ENCODE data around the gene ALDH3B2. TPM values are rescaled to one million over a fixed set of nuclear protein-coding genes. Genes with fewer than 3 reads are reported as not detected.
"Not testable (repeated sequence)": the region's sequence is repeated elsewhere in the genome, so short reads cannot be mapped to it uniquely, and the experiment has no call there.

Gene ALDH3B2
- polyA plus RNA-seq, 12 donors: 0.25 to 36.7 (median 8.2) TPM; not detected in 8

- no peak for DNase-seq
Observed at GRCh38 chr11:67642173-67643120, 32.0 kb downstream of the ALDH3B2 start.

DNA sequence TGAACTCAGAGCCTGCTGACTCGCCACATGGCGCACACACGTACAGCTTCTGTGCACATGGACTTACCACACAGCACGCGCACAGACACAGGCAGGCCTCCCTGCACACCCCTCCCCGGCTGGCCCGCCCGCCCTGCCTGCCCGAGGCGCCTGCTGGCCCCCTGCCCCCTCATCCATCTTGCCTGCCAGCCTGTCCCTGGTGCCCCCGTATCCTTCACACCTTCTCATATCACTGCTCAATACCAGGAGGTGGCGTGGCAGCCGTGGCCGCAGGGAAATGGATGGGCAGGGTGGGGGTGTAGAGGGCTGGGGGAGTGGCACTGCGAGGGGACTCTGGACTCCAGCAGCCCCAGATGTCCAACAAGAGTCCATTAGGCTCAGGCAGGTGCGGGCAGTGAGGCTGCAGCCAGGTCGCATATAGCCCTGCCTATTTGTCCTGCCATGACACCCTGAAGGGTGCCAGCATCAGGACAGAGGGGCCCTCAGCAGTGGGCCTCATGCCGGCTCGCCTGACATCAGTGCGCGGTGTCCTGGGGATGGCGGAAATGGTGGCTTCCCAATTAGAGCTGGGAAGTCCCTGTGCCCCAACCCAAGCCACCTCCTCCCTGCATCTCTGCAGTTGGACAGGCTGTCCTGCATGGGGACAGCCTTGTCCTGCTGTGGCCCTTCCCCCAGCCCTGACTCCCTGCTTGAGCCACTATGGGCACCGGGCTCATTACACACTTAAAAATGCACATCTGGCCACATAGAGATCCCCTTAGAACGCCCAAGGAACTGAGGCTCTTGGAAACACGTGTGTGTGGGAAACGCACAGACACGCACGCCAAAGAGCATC is 32.9 kb downstream of the ALDH3B2 start:
- no peak for DNase-seq

GRCh38 chr11:67640758-67641337 is 33.6 kb downstream of the ALDH3B2 start:
- DNase-seq: no peak

GRCh38 chr11:67640021-67640757 is 34.2 kb downstream of the ALDH3B2 start:
- peak; percentile 41 for DNase-seq

DNA sequence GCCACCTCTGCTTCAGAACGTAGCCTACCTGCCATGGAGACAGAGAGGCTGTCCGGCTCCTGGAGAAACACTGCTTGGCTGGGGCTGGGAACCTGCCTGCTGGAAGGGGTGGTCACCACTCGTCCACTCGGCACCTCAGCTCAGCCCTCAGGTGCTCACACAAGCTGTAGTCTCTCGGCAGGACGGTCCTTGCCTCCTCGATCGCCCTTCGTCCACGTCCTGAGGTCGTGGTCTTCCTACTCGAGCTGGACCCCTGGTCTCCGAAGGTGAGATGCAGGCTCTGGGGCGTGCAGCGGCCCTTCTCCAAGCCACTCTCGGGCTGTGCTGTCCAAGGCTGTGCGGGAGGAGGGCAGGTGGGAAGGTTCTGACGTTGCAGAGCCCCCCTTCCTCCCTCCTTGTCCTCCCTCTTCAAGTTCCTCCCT is 35.0 kb downstream of the ALDH3B2 start, which contains the start of gene TBX10:
Gene TBX10 (minus strand): TSS at position 326 of the 422 bp plus-strand sequence. CDS start 291 bp downstream, at position 35.
- no peak for DNase-seq

GRCh38 chr11:67638535-67639437 is 35.6 kb downstream of the ALDH3B2 start:
- DNase-seq: no peak

DNA sequence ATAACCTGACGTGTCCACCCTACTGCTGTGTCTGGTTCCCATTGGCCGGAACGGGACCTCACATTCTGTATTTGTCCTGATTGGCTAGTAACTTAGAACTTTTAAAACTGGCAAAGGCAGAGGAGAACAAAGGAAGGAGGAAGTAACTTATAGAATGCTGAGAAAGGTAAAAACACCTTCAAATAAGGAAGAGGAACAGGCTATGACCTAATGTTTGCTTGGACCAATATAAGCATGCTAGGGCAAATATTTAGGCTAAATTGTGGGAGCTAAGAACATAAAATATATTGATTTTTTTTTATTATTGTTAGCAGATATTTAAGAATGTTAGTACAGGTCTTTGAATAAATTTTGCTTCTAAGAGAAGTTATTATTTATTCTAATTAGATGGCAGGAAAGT is 37.0 kb downstream of the ALDH3B2 start:
- not testable (repeated sequence) for DNase-seq

GRCh38 chr11:67636962-67637361 is 37.5 kb downstream of the ALDH3B2 start:
- DNase-seq: no peak

DNA sequence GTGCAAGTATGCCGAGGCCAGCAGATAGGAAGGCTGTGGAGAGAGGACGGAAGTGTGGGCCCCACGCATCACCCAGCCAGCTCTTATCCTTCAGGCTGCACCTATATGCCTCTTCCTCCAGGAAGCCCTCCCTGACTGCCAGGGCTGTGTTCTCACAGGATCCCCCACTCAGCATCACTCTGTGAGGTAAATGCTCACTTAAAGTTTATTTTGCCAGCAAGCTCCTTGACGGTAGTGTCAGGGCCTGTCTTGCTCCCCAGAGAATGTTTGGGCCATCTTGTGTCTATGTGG is 39.2 kb downstream of the ALDH3B2 start:
- DNase-seq: no peak

DNA sequence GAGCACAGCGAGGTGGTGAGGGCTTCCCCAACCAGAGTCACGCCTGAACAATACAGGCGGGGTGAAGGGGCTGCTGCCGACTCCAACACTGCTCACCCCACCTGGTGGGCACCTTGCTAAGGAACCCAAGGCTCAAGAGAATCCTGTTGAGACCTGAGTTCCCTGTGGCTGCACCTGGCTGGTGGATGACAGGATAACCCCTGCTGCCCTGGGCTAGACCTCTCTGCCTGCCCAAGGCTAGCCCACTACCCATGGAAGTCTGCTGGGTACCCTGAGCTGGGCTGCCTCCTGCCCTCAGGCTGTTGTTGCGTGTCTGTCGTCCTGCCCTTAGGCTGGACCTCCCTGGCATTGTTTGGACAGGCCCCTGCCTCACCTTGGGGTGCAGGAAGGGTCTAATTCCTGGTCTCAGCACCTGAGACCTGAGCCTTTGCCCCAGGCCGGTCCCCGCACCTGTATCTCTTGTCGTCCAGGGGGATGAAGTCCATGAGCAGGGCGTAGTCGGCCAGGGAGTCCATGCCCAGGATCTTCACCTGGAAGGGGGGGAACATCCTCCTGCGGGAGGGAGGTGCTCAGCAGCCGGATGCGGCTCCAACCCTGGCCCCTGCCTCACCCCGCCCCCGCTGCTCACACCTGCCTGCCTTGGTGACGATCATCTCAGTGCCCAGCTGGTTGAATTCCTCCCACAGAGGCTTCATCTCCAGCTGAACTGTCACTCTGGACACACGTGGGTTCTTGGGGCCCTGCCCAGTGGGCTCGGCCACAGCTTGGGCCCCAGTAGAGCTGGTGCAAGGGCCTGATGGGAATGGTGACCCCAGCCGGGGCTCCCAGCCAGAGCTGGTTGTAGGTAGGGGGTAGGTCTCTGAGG is 39.8 kb downstream of the ALDH3B2 start:
- no peak for DNase-seq

- DNase-seq: no peak
Observed at GRCh38 chr11:67633758-67634365, 40.6 kb downstream of the ALDH3B2 start.

- DNase-seq: no peak
Observed at GRCh38 chr11:67632982-67633755, 41.3 kb downstream of the ALDH3B2 start.

GRCh38 chr11:67632175-67632981 is 42.0 kb downstream of the ALDH3B2 start:
- DNase-seq: no peak

- no peak for DNase-seq
Observed at GRCh38 chr11:67631853-67632174, 42.6 kb downstream of the ALDH3B2 start.

DNA sequence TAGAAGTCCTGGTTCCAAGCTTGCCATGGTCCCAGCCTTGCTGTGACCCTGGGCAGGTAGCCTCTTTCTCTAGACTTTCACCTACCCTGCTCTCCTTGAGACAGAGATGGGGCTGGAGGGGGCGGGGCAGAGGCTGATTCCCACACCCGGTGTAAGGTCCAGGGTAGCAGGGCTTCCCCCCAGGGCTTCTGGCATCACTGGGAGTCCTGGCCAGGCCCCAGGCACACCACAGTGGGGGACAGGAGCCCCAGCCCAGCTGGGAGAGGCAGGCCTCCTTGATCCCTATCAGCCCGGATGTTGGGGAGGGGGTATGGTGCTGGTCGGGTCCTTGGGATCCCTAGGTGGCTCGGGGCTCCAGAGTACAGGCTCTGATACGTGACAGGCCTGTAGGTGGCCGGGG is 43.0 kb downstream of the ALDH3B2 start:
- no peak for DNase-seq

DNA sequence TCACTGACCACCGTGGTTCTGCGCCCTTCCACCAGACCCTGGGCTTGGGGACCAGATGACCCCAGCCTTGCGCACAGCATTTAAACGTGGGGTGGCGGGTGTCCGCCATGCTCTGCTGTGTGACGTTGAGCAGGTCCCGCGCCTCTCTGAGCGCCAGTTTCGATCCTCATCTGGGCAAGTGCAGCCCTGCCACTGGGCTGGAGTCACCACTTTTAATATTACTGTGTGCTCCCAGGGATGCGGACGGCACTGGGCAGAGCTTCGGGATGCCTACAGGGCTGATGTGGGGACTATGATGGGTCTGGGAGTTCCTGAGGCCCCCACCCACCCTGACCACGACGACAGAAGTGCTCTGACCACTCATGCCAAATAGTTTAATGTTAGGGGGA is 43.5 kb downstream of the ALDH3B2 start:
- DNase-seq: no peak

DNA sequence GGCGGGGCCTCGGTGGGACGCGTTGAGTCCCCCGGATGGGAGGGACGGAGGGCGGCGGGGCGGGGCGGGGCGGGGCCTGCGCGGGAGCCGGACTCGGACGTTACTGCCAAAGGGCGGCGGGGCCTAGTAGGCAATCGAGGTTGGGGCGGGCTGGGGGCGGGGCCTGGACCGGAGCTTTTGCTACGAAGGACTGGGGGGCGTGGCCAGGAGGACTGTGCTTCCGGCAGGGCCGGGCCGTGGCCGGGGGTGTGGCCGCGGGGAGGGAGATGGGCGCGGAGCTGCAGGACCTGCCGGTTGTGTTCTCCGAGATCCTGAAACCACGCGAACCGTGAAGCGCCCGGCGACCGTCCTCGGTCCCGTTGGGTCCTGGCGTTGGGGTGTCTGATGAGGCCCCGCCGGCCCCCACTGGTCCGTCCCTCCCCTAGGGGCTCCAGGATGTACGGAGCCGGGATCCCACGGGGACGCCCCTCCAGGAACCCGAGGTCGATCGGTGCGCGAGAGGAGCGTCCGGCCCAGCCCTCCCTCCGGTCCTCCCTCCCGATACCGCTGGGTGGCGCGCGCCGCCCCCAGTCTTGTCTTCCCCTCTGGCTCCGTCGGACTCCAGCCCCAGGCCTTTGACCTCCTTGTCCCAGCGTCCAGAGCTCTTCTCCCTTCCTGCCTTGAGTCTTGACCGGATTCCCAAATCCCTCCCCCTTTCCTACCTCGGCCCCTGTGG is 44.0 kb downstream of the ALDH3B2 start:
- peak; percentile 97 for DNase-seq

Measured in muscle of arm (tissue), 12 donors.